Activated CD4-positive, alpha-beta T cell treated with anti-CD3 and anti-CD28 coated beads, Interleukin-2, Interleukin-6, amounts not matched to agents 100 ng/mL and 50 ng/mL, durations not matched to agents 16 hours and 8 hours (primary cell): ENCODE data around the gene SNCA.

Experiments
- DNase-seq: peaks from one replicate; pipeline ENCODE4 v3.0.0-alpha.2; 2020

The SNCA gene

GRCh38 chr4:89813197-89813596 lies 23.8 kb downstream of the SNCA start:
- DNase-seq: no peak

GRCh38 chr4:89807441-89808140 lies 29.4 kb downstream of the SNCA start:
- DNase-seq: no peak

GRCh38 chr4:89805297-89805696 lies 31.7 kb downstream of the SNCA start:
- DNase-seq: no peak

GRCh38 chr4:89803915-89804314 lies 33.0 kb downstream of the SNCA start:
- DNase-seq: no peak

- DNase-seq: no peak
These were observed 33.9 kb downstream of the SNCA start for GRCh38 chr4:89803036-89803435.

- DNase-seq: no peak
These were observed 36.3 kb downstream of the SNCA start for GRCh38 chr4:89800527-89801103.

GRCh38 chr4:89800012-89800516 lies 36.9 kb downstream of the SNCA start:
- no peak for DNase-seq

- no peak for DNase-seq
These were observed 37.9 kb downstream of the SNCA start for GRCh38 chr4:89799071-89799470.

- DNase-seq: no peak
These were observed 39.8 kb downstream of the SNCA start for GRCh38 chr4:89797117-89797516.

- DNase-seq: no peak
These were observed 48.5 kb downstream of the SNCA start for GRCh38 chr4:89788206-89789072.

GRCh38 chr4:89784686-89785231 lies 52.2 kb downstream of the SNCA start:
- no peak for DNase-seq

- DNase-seq: no peak
These were observed 55.6 kb downstream of the SNCA start for GRCh38 chr4:89781321-89781720.

- DNase-seq: no peak
These were observed 63.2 kb downstream of the SNCA start for GRCh38 chr4:89773805-89774204.

GRCh38 chr4:89769856-89770255 lies 67.1 kb downstream of the SNCA start:
- DNase-seq: no peak

GRCh38 chr4:89767924-89768323 lies 69.0 kb downstream of the SNCA start:
- DNase-seq: no peak

GRCh38 chr4:89765966-89766365 lies 71.0 kb downstream of the SNCA start:
- DNase-seq: no peak

- no peak for DNase-seq
These were observed 71.4 kb downstream of the SNCA start for GRCh38 chr4:89765528-89765927.

- DNase-seq: no peak
These were observed 74.7 kb downstream of the SNCA start for GRCh38 chr4:89762311-89762710.

- DNase-seq: no peak
These were observed 77.5 kb downstream of the SNCA start for GRCh38 chr4:89759426-89759825.

GRCh38 chr4:89757154-89757719 lies 79.7 kb downstream of the SNCA start:
- DNase-seq: no peak

- no peak for DNase-seq
These were observed 81.7 kb downstream of the SNCA start for GRCh38 chr4:89755220-89755619.

- no peak for DNase-seq
These were observed 82.4 kb downstream of the SNCA start for GRCh38 chr4:89754531-89754930.

GRCh38 chr4:89753601-89754066 lies 83.3 kb downstream of the SNCA start:
- no peak for DNase-seq
